ENCODE results near the gene PNKD.

PNKD gene

DNA sequence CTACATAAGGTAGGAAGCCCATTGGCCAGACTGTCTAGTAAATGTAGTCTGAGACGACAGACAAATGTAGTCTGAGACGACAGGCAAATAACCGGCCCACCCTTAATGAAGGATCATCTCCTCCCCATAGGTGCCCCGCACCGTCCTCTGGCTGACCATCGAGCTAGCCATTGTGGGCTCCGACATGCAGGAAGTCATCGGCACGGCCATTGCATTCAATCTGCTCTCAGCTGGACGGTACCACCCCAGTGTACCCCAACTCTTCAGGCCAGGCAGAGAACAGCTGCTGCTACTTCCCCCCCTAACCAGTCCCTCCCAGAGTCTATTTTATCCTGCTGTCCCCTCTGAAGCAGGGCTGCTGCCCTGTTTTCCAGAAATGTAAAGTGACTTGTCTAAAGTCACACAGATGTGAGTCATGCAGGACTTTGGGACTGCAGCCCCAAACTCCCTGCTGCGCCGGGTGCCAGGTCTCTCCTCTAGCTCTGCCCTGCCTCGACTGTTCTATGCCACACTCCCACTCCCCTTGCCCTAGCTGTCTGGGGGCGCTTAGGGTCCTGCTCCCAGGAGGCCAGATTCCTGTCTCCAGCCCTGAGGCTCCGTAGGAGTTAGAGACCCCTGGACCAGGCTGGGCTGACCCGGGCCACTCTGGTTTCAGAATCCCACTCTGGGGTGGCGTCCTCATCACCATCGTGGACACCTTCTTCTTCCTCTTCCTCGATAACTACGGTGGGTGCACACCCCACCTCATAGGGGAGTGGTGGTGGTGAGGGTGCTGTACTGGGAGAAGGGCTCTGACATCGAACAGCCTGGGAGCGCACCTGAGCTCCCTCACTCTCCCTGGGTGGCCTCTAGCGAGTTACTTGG lies 116.4 kb downstream of the PNKD start:
- TF ChIP-seq, protein P1, sequence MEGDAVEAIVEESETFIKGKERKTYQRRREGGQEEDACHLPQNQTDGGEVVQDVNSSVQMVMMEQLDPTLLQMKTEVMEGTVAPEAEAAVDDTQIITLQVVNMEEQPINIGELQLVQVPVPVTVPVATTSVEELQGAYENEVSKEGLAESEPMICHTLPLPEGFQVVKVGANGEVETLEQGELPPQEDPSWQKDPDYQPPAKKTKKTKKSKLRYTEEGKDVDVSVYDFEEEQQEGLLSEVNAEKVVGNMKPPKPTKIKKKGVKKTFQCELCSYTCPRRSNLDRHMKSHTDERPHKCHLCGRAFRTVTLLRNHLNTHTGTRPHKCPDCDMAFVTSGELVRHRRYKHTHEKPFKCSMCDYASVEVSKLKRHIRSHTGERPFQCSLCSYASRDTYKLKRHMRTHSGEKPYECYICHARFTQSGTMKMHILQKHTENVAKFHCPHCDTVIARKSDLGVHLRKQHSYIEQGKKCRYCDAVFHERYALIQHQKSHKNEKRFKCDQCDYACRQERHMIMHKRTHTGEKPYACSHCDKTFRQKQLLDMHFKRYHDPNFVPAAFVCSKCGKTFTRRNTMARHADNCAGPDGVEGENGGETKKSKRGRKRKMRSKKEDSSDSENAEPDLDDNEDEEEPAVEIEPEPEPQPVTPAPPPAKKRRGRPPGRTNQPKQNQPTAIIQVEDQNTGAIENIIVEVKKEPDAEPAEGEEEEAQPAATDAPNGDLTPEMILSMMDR (IDR thresholded peaks at IDR 0.05) = no peak

DNA sequence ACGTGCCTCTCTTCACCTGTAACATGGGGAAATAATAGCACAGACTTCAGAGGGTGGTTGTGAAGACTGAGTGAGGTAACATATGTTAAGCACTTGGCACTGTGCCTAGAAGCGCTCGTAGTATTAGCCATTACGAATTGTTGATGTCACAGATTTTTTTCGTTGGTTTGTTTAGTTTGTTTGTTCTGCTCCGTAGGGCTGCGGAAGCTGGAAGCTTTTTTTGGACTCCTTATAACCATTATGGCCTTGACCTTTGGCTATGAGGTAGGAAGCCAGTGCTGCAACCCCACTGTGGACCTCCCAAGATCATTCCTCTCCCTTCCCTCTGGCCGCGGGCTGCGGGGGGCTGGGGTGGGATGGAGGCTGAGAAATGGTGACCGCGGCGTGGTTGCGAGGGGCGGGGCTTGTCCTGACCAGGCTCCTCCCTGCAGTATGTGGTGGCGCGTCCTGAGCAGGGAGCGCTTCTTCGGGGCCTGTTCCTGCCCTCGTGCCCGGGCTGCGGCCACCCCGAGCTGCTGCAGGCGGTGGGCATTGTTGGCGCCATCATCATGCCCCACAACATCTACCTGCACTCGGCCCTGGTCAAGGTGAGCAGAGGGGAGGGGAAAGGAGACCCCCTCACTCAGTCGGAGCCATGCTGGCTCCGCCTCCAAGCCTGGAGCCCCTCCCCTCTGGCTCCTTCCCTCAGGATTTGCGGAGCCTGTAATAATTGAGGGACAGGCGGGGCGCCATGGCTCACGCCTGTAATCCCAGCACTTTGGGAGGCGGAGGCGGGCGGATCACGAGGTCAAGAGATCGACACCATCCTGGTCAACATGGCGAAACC lies 117.3 kb downstream of the PNKD start:
- TF ChIP-seq, protein P1 (IDR thresholded peaks at IDR 0.05) = no peak

DNA sequence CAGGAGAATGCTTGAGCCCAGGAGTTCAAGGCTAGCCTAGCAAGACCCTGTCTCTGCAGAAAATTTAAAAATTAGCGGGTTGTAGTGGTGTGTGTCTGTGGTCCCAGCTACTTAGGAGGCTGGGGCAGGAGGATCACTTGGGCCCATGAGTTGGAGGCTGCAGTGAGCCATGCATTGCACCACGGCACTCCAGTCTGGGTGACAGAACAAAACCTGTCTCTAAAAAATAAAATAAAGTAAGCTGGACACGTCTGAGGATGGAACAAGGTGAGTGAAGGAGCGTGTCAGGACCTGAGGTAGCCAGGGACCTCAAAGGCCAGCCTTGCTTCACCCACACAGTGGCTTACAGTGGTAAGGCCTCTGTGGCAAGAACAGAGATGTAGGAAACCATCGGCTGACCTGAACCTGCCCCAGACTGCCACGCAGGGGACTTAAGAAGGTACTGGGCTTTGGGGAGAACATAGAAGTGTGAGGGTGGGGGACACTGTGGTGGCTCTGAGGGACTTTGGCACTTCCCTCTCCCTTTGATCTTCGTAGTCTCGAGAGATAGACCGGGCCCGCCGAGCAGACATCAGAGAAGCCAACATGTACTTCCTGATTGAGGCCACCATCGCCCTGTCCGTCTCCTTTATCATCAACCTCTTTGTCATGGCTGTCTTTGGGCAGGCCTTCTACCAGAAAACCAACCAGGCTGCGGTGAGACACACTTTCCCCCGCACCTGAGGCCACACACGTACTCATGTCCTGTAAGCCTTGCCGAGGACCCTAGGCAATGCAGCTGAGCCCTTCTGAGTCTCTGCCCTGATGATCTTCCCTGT lies 119.2 kb downstream of the PNKD start:
- TF ChIP-seq, protein P1 (IDR thresholded peaks at IDR 0.05) = no peak

DNA sequence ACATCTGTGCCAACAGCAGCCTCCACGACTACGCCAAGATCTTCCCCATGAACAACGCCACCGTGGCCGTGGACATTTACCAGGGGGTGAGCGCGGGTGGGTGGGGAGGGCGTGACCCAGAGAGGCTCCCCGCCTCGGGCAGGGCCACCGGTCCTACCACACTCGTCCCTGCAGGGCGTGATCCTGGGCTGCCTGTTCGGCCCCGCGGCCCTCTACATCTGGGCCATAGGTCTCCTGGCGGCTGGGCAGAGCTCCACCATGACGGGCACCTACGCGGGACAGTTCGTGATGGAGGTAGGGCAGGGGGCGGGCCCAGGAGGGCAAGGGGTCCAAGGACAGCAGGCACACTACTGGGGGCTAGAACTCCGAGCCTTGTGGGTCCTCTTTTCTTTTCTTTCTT lies 120.9 kb downstream of the PNKD start:
- TF ChIP-seq, protein P1 (IDR thresholded peaks at IDR 0.05) = no peak

DNA sequence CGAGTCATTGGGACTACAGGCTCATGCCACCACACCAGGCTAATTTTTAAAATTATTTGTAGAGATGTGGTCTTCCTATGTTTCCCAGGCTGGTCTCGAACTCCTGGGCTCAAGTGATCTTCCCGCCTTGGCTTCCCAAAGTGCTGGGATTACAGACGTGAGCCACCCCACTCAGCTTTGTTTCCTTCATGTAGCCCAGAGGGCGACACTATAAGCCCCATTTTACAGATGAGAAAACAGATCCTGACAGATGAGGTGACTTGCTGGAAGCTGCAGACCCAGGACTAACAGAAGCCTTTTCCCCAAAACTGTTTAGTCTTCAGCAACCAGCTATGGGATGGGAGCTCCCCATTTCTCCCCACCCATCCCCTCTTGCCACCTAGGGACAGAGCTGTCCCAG lies 122.1 kb downstream of the PNKD start:
- TF ChIP-seq, protein P1 (IDR thresholded peaks at IDR 0.05) = no peak

DNA sequence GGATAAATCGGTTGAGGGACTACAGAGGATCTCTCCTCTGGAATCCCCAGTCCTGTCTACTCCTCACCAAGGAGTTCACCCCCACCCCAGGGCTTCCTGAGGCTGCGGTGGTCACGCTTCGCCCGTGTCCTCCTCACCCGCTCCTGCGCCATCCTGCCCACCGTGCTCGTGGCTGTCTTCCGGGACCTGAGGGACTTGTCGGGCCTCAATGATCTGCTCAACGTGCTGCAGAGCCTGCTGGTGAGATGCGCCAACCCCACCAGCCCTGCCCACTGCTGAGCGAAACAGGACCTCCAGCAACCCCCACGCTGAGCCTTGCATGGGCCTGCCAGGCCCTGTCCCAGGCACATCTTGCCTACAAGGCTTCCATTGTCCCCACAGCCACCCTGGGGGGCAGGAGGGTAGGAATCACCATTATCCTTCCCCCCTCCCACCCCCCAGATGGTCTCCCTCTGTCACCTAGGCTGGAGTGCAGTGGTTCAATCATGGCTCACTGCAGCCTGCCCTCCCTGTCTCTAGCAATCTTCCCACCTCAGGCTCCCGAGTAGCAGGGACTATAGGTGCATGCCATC lies 122.7 kb downstream of the PNKD start:
- TF ChIP-seq, protein P1 (IDR thresholded peaks at IDR 0.05) = no peak
